Amygdala (tissue), 56 donors: ENCODE data around the gene ARL3.
"Not testable (repeated sequence)": the region's sequence is repeated elsewhere in the genome, so short reads cannot be mapped to it uniquely, and the experiment has no call there.

Experiments
- DNase-seq, 56 donors: peaks; one replicate each; lab custom pipeline; 2025; lab: John Stamatoyannopoulos, UW

Gene ARL3

GRCh38 chr10:102712089-102712488 lies 2.1 kb downstream of the ARL3 start:
- no peak for DNase-seq

GRCh38 chr10:102710609-102711008 lies 3.6 kb downstream of the ARL3 start:
- DNase-seq, result no peak

DNA sequence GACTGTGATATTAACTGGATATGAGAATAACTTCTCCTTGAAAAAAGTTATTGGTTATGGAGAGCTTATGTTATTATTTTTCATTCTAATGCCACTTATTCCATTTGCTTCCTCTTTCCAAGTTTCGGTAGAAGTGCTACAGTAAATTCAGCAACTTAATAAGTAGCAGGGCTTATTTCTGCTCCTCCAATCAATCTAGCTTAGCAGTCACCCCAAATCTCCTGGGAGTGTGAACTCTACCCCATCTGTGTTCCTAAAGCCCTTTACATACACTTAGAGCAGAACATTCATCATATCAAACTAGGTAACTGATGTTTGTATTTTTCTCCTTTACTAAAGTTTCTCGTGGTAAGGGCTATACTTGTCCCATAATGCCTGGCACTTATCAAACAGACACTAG lies 8.7 kb downstream of the ARL3 start:
- DNase-seq, result no peak

- DNase-seq, result no peak
These were observed 9.3 kb downstream of the ARL3 start for GRCh38 chr10:102704915-102705314.

DNA sequence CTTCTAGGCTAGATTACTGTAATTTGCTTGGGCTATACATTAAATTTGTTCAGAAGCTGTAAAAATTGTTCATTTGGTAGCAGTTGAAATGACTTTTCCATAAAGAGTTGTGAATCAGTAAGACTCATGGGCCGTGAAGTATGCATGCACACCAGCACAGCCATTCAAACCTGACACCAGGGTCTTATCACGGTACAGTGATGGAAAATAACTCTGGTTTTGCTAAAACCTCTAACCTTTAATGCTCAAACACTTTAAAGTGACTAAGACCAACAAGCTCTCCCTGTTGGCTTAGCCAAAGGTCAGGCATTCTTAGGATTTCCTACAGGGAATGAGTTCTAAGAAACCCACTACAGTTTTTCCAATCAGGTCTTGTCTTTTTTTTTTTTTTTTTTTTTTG lies 11.5 kb downstream of the ARL3 start:
- no peak for DNase-seq

DNA sequence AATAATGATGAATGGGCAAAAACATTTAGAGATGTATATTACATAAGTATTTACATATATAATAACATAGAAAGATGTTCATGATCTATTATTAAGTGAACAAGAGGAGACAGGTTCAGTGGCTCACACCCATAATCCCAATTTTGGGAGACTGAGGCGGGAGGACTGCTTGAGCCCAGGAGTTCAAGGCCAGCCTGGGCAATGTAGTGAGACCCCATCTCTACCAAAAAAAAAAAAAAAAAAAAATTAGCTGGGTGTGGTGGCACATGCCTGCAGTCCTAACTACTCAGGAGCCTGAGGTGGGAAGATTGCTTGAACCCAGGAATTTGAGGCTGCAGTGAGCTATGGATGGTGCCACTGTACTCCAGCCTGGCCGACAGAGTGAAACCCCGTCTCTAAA lies 12.4 kb downstream of the ARL3 start:
- no peak for DNase-seq

GRCh38 chr10:102701272-102701671 lies 12.9 kb downstream of the ARL3 start:
- DNase-seq, result no peak

DNA sequence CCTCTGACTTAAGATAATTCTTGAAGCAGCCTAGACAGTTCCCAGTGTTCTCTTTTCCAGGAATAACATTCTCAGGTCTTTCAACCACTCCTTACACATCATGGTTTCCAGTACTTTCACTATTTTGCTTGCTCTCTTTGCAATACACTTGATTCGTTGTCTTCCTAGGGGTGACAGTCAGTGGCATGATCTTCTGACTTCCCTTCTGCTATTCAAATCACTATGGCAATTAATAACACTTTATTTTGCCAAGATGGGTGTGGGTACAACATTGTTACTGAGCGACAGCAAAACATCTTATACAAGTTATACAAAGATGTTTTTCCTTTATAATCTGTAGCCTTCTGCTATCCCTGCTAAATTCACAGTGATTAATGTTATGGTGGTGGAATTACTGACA lies 15.3 kb downstream of the ARL3 start:
- no peak for DNase-seq

GRCh38 chr10:102696736-102697135 lies 17.5 kb downstream of the ARL3 start:
- DNase-seq, result no peak

DNA sequence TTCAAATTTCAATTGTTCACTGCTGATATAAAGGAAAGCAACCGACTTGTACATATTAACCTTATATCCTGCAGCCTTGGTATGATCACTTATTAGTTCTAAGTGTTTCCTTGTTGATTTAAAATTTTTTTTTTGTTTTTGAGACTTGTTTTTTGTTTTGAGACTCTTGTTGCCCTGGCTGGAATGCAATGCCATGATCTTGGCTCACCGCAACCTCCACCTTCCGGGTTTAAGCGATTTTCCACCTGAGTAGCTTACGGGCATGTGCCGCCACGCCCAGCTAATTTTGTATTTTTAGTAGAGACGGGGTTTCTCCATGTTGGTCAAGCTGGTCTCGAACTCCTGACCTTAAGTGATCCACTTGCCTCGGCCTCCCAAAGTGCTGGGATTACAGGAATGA lies 18.8 kb downstream of the ARL3 start:
- not testable (repeated sequence) for DNase-seq

DNA sequence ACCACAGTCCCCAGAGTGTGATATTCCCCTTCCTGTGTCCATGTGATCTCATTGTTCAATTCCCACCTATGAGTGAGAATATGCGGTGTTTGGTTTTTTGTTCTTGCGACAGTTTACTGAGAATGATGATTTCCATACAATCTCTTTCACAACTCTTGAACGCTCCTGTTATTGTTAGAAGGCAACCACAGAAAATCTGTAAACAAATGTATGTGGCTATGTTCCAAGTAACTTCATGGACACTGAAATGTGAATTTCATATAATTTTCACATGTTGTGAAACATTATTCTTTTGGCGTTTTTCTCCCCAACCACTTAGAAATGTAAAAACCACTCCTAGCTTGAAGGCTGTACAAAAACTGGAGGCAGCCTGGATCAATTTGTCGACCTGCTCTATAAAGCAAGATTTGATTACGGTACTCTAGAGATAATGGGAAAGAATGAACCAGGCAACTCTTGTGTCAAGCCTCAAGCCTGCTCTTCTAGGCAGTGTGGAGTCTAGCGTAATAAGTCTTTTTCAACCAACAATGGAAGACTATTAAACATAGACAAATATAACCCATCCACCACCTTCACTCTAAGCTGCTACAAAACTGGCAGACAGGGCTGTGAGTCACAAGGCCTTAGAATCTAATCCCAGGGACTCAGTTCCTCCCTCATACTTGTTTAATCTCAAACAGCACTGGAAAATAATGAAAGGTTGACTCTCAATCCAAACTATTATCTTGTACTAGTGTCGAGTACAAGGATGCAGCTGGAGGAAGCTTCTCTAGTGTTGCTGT lies 22.7 kb downstream of the ARL3 start:
- no peak for DNase-seq

GRCh38 chr10:102683736-102684135 lies 30.5 kb downstream of the ARL3 start:
- DNase-seq, result no peak

DNA sequence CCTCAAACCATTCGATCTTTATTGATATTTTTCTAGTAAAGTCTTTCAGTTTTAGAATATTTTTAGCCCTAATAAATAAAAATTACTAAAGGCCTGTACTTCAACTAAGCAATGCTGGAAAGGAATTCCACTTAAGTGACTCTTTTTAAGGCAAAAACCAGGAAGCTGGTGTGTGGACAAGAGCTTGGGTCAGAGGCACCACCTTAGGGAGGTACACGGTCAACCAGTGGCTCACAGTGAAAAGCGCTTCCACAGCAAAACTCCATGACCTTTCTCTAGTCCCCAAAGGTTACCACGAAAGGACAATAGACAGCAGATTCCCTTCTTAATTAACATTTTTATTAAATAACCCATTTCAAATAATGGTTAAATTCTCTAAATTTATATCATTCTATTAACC lies 31.2 kb downstream of the ARL3 start:
- no peak for DNase-seq

DNA sequence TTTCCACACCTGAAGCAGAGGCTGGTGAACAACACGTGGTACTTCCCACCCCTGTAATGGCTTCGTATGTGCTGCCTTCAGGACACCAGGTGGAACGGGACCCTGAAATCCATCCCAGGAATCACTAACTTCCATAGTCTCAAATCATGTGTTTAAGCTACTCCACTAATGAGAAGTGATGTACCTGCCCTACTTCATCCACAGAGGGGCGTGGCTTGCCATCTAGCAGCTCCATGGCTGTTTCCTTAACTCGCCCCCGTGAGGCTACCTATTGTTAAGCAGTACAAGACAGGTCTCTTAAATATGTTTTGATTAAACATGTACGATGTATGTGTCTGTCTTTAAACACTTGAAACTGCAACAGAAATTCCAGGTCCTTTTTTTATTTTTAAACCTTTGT lies 31.8 kb downstream of the ARL3 start:
- no peak for DNase-seq

GRCh38 chr10:102681696-102682095 lies 32.5 kb downstream of the ARL3 start:
- DNase-seq, result no peak

DNA sequence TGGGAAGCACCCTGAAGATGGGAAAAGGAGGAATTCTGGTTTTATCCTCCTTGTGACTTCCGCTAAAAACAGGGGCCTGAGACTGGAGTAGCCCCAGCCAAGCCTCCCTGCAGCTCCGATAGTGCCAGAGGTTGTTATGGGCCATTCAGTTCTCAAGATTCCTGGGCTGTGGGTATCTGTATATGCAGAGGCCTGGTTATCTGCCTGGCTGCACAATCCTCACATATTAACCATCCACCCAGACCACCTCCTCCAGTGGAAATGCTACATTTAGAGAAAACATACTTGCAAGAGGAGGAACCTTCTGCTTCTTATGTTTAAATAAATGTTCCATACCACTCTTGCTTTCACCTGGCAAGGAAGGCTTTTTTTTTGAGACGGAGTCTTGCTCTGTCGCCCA lies 34.6 kb downstream of the ARL3 start:
- DNase-seq, result no peak

DNA sequence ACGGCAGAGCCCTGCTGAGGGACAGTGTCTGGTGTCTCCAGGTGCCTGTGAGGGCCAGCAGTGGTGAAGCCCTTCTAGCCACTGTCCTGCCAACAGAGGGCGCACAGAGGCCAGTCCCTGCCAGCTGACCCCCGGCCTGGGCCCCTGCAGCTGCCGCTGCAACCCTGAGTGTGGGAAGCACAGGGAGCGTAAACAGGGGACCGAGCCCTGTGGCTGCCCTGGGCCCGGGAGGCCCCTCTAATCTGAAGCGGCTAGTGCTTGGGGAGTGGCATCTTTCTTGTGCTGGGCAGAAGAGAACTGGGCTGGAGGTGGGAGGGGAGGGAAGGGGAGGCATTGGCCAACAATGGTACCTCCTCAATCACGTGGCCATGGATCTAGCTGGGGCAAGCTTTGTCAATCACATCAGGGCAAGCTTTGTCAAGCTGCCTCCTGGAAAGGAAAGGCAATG lies 35.3 kb downstream of the ARL3 start:
- DNase-seq, result peak in 53 of 56 donors; percentile 28 to 90 (median 73)

- DNase-seq, result no peak
These were observed 36.2 kb downstream of the ARL3 start for GRCh38 chr10:102678068-102678400.

DNA sequence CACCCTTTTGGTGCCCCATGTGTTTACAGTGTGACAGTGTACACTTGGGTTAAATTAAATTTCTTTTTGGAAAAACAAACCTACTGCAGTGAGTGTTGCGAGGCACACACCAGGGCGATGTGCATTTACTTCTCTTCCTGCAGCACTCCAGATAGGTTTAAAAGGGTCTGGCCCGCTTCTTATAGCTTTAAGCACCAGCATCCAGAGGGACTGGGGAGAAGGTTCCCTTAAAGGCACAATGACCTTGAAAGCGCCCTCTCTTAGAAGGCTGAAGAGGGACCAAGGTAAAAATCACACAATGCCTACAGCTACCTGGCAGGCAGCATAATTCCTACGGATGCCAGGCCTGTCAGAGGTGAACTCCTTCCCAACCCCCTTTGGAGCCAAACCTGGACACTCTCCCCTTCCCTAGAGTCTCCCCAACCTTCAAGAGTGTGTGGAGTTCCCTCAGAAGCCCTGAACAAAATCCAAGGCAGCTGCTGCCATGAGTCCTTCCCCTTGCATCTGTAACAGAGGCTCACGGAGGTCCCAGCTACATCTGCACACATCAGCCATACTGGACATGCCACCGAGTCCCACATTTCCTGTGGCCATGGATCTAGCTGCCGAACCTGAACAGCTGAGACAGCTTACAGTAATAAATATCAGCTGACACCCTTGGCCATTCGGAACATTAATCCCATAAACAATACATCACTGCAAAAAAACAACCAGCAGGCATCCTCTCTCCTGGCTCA lies 36.7 kb downstream of the ARL3 start:
- no peak for DNase-seq

GRCh38 chr10:102676534-102677315 lies 37.5 kb downstream of the ARL3 start:
- no peak for DNase-seq
